HG02610 (cell line): ENCODE data around the gene ZNF407.

Source experiments
- ATAC-seq: cut with Tn5 transposase; IDR thresholded peaks from one replicate; pipeline ENCODE4 v1.9.1; 2021; ENCODE audit warnings: mild to moderate bottlenecking, moderate library complexity; ENCODE audit not compliant: unreplicated experiment

The ZNF407 gene

GRCh38 chr18:74775239-74775638 lies 177.6 kb downstream of the ZNF407 start:
- ATAC-seq: no peak

- ATAC-seq: no peak
Observed at GRCh38 chr18:74778191-74778847, 180.6 kb downstream of the ZNF407 start.

GRCh38 chr18:74784752-74785151 lies 187.1 kb downstream of the ZNF407 start:
- ATAC-seq: no peak

- no peak for ATAC-seq
Observed at GRCh38 chr18:74785632-74786031, 188.0 kb downstream of the ZNF407 start.

- ATAC-seq: no peak
Observed at GRCh38 chr18:74788657-74789056, 191.0 kb downstream of the ZNF407 start.

- no peak for ATAC-seq
Observed at GRCh38 chr18:74789078-74789477, 191.4 kb downstream of the ZNF407 start.

GRCh38 chr18:74790451-74790850 lies 192.8 kb downstream of the ZNF407 start:
- no peak for ATAC-seq

GRCh38 chr18:74791501-74792194 lies 194.0 kb downstream of the ZNF407 start:
- ATAC-seq: no peak

- ATAC-seq: no peak
Observed at GRCh38 chr18:74793746-74794145, 196.1 kb downstream of the ZNF407 start.

GRCh38 chr18:74795751-74796150 lies 198.1 kb downstream of the ZNF407 start:
- ATAC-seq: no peak

GRCh38 chr18:74796211-74796610 lies 198.5 kb downstream of the ZNF407 start:
- no peak for ATAC-seq

GRCh38 chr18:74796841-74797576 lies 199.3 kb downstream of the ZNF407 start:
- ATAC-seq: peak; percentile 98

GRCh38 chr18:74797577-74798151 lies 200.0 kb downstream of the ZNF407 start:
- no peak for ATAC-seq

- ATAC-seq: no peak
Observed at GRCh38 chr18:74799542-74799941, 201.9 kb downstream of the ZNF407 start.

GRCh38 chr18:74800098-74800497 lies 202.4 kb downstream of the ZNF407 start:
- no peak for ATAC-seq

- no peak for ATAC-seq
Observed at GRCh38 chr18:74803117-74803516, 205.4 kb downstream of the ZNF407 start.

- no peak for ATAC-seq
Observed at GRCh38 chr18:74803769-74804168, 206.1 kb downstream of the ZNF407 start.

GRCh38 chr18:74804677-74805076 lies 207.0 kb downstream of the ZNF407 start:
- no peak for ATAC-seq

- ATAC-seq: peak; percentile 2
Observed at GRCh38 chr18:74806073-74806472, 208.4 kb downstream of the ZNF407 start.

GRCh38 chr18:74806700-74807416 lies 209.2 kb downstream of the ZNF407 start:
- ATAC-seq: peak; percentile 94

- no peak for ATAC-seq
Observed at GRCh38 chr18:74817576-74817975, 219.9 kb downstream of the ZNF407 start.
